Liver (tissue), 9 donors: ENCODE data around the gene CA5A. TPM values are rescaled to one million over a fixed set of nuclear protein-coding genes. Genes with fewer than 3 reads are reported as not detected.

Experiments used
- DNase-seq: peaks from one replicate; pipeline ENCODE4 v3.0.0-alpha.2; 2017; ENCODE audit warnings: low spot score
- H3K27ac ChIP-seq, 2 donors: one replicate each; pipeline ENCODE4 v1.7.0; 2013; ENCODE audit warnings: inconsistent platforms in 2 of 2, low read length in 2 of 2, control low read depth in 1 of 2, low read depth in 1 of 2, mild to moderate bottlenecking in 1 of 2
- H3K27me3 ChIP-seq, 4 donors: one replicate each; pipeline versions ENCODE4 v1.6.1 to v1.7.0; 2013; ENCODE audit warnings: low read length in 3 of 4, inconsistent platforms in 1 of 4, mild to moderate bottlenecking in 1 of 4, moderate library complexity in 1 of 4; ENCODE audit not compliant: control insufficient read depth in 4 of 4, insufficient read depth in 4 of 4
- H3K36me3 ChIP-seq, 4 donors: one replicate each; pipeline versions ENCODE4 v1.6.1 to v1.7.0; 2013; ENCODE audit warnings: low read length in 3 of 4, mild to moderate bottlenecking in 3 of 4, low read depth in 1 of 4, moderate library complexity in 1 of 4; ENCODE audit not compliant: control insufficient read depth in 4 of 4, insufficient read depth in 3 of 4
- H3K4me1 ChIP-seq, 4 donors: one replicate each; pipeline versions ENCODE4 v1.6.1 to v1.7.0; 2013; ENCODE audit warnings: low read length in 3 of 4, mild to moderate bottlenecking in 3 of 4, moderate library complexity in 1 of 4; ENCODE audit not compliant: control insufficient read depth in 4 of 4, insufficient read depth in 4 of 4
- H3K4me3 ChIP-seq, 3 donors: one replicate each; pipeline versions ENCODE4 v1.6.1 to v1.7.0; 2013; ENCODE audit warnings: low read length in 3 of 3, control low read depth in 1 of 3, low read depth in 1 of 3, mild to moderate bottlenecking in 1 of 3
- H3K9ac ChIP-seq, 2 donors: one replicate each; pipeline ENCODE4 v1.7.0; 2013; ENCODE audit warnings: low read length in 2 of 2, mild to moderate bottlenecking in 2 of 2, moderate library complexity in 2 of 2, control low read depth in 1 of 2, low read depth in 1 of 2
- H3K9me3 ChIP-seq, 4 donors: one replicate each; pipeline versions ENCODE4 v1.6.1 to v1.7.0; 2013; ENCODE audit warnings: low read length in 3 of 4; ENCODE audit not compliant: control insufficient read depth in 4 of 4
- EGR1 ChIP-seq, 2 donors: IDR thresholded peaks; 2 replicates each; pipeline ENCODE4 v1.6.1; 2016 to 2018; ENCODE audit warnings: antibody characterized with exemption in 2 of 2, low read depth in 2 of 2
- FOXA2 ChIP-seq: IDR thresholded peaks from 2 replicates; pipeline ENCODE4 v1.6.1; 2016; ENCODE audit warnings: antibody characterized with exemption
- HNF4A ChIP-seq, 2 donors: conservative IDR thresholded peaks; 2 replicates each; pipeline ENCODE4 v1.6.1; 2016; ENCODE audit warnings: antibody characterized with exemption in 2 of 2, mild to moderate bottlenecking in 2 of 2
- HNF4G ChIP-seq: IDR thresholded peaks from 2 replicates; pipeline ENCODE4 v1.6.1; 2016; ENCODE audit warnings: antibody characterized with exemption
- JUND ChIP-seq, 2 donors: IDR thresholded peaks; 2 replicates each; pipeline ENCODE4 v1.6.1; 2016; ENCODE audit warnings: antibody characterized with exemption in 2 of 2
- NR2F2 ChIP-seq: IDR thresholded peaks from 2 replicates; pipeline ENCODE4 v1.6.1; 2016; ENCODE audit warnings: antibody characterized with exemption
- RAD21 ChIP-seq, 2 donors: IDR thresholded peaks; 2 replicates each; pipeline ENCODE4 v1.6.1; 2016; ENCODE audit warnings: antibody characterized with exemption in 2 of 2, mild to moderate bottlenecking in 2 of 2
- RXRA ChIP-seq, 2 donors: IDR thresholded peaks; 2 replicates each; pipeline ENCODE4 v1.6.1; 2017 to 2018; ENCODE audit warnings: antibody characterized with exemption in 2 of 2, mild to moderate bottlenecking in 1 of 2
- SP1 ChIP-seq: IDR thresholded peaks from 2 replicates; pipeline ENCODE4 v1.6.1; 2018; ENCODE audit warnings: antibody characterized with exemption, mild to moderate bottlenecking
- TAF1 ChIP-seq: conservative IDR thresholded peaks from 2 replicates; pipeline ENCODE4 v1.6.1; 2016; ENCODE audit warnings: antibody characterized with exemption, mild to moderate bottlenecking
- YY1 ChIP-seq: IDR thresholded peaks from 2 replicates; pipeline ENCODE4 v1.6.1; 2016; ENCODE audit warnings: antibody characterized with exemption, mild to moderate bottlenecking
- WGBS: extraction: QIAGEN DNeasy Blood & Tissue Kit; methylation state at CpG from one replicate; pipeline ENCODE4 v1.1.7; 2013; 5-methylcytosine and 5-hydroxymethylcytosine counted together
- polyA plus RNA-seq, 2 donors: library from polyadenylated mRNA; stranded (reverse) in 1 of 2; unstranded in 1 of 2; fragments of 200-250 nt in 1 of 2; fragments of >200 nt in 1 of 2; fragmentation: Nextera tagmentation in 1 of 2; extraction: Ambion mirVana in 1 of 2; gene quantifications; one replicate each; pipeline versions ENCODE4 v1.2.1 to v1.2.3, GENCODE V29; 2013 to 2015
- total RNA-seq, 2 donors: library from RNA; depleted of rRNA; stranded (reverse); fragments of >200 nt; gene quantifications; one replicate each; pipeline ENCODE4 v1.2.3, GENCODE V29; 2014
- TF ChIP-seq, protein P1 (sequence below): IDR thresholded peaks from 2 replicates; pipeline ENCODE4 v1.6.1; 2016; ENCODE audit warnings: antibody characterized with exemption
- TF ChIP-seq, protein P2 (sequence below): IDR thresholded peaks from 2 replicates; pipeline ENCODE4 v1.6.1; 2016; ENCODE audit warnings: antibody characterized with exemption, mild to moderate bottlenecking
- TF ChIP-seq, protein P3 (sequence below): IDR thresholded peaks from 2 replicates; pipeline ENCODE4 v1.6.1; 2016; ENCODE audit warnings: antibody characterized with exemption
- TF ChIP-seq, protein P4 (sequence below): fragments of 150-350 bp; IDR thresholded peaks from 2 replicates; pipeline ENCODE4 v1.5.1; 2017; ENCODE audit warnings: improper control_type of control experiment, low read depth, low read length; ENCODE audit not compliant: missing input control
- TF ChIP-seq, protein P5 (sequence below): IDR thresholded peaks from 2 replicates; pipeline ENCODE4 v1.6.1; 2016; ENCODE audit warnings: antibody characterized with exemption
- donor health status: healthy.
- donor health status: healthy.
- donor health status: healthy.
- donor health status: healthy.
- donor health status: healthy.

CA5A gene
- total and polyA plus RNA-seq, 4 donors = 12.3 to 66.8 (median 33.6) TPM

DNA sequence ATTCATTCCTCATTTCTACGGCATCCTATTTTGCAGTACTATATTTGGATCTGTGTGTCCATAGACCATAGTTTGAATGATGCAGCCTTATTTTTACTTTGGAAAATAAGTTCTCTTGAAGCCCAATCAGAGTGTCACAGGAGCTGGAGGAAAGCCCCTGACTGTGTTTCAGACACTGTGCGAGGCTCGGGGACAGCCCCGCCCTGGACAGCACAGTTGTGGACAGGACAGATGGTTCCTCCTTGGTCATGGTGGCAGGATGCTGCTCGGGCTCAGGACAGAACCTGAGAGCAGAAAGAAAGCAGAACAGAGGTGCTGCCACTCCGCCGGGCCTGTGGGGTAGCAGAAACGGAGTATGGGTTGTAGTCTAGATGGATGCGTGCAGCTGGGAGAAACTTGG, 37.8 kb upstream of the CA5A start:
- H3K27ac ChIP-seq = no peak overlapping the region
- no peak overlapping the region for H3K4me3 ChIP-seq
- DNase-seq = no peak
- no peak overlapping the region for H3K9ac ChIP-seq
- H3K36me3 ChIP-seq = peaks cover 0 to 7% (median 1%) of the 10 kb centered on the region in 4 donors
- peaks cover 0 to 3% (median 1%) of the 10 kb centered on the region in 4 donors for H3K4me1 ChIP-seq
- TF ChIP-seq, protein P1, sequence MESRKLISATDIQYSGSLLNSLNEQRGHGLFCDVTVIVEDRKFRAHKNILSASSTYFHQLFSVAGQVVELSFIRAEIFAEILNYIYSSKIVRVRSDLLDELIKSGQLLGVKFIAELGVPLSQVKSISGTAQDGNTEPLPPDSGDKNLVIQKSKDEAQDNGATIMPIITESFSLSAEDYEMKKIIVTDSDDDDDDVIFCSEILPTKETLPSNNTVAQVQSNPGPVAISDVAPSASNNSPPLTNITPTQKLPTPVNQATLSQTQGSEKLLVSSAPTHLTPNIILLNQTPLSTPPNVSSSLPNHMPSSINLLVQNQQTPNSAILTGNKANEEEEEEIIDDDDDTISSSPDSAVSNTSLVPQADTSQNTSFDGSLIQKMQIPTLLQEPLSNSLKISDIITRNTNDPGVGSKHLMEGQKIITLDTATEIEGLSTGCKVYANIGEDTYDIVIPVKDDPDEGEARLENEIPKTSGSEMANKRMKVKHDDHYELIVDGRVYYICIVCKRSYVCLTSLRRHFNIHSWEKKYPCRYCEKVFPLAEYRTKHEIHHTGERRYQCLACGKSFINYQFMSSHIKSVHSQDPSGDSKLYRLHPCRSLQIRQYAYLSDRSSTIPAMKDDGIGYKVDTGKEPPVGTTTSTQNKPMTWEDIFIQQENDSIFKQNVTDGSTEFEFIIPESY = no peak
- TF ChIP-seq FOXA2 = no peak
- no peak for TF ChIP-seq NR2F2
- TF ChIP-seq, protein P2, sequence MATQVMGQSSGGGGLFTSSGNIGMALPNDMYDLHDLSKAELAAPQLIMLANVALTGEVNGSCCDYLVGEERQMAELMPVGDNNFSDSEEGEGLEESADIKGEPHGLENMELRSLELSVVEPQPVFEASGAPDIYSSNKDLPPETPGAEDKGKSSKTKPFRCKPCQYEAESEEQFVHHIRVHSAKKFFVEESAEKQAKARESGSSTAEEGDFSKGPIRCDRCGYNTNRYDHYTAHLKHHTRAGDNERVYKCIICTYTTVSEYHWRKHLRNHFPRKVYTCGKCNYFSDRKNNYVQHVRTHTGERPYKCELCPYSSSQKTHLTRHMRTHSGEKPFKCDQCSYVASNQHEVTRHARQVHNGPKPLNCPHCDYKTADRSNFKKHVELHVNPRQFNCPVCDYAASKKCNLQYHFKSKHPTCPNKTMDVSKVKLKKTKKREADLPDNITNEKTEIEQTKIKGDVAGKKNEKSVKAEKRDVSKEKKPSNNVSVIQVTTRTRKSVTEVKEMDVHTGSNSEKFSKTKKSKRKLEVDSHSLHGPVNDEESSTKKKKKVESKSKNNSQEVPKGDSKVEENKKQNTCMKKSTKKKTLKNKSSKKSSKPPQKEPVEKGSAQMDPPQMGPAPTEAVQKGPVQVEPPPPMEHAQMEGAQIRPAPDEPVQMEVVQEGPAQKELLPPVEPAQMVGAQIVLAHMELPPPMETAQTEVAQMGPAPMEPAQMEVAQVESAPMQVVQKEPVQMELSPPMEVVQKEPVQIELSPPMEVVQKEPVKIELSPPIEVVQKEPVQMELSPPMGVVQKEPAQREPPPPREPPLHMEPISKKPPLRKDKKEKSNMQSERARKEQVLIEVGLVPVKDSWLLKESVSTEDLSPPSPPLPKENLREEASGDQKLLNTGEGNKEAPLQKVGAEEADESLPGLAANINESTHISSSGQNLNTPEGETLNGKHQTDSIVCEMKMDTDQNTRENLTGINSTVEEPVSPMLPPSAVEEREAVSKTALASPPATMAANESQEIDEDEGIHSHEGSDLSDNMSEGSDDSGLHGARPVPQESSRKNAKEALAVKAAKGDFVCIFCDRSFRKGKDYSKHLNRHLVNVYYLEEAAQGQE = no peak
- TF ChIP-seq YY1 = no peak
- no peak for TF ChIP-seq RAD21 (IDR thresholded peaks at IDR 0.05)
- TF ChIP-seq, protein P3, sequence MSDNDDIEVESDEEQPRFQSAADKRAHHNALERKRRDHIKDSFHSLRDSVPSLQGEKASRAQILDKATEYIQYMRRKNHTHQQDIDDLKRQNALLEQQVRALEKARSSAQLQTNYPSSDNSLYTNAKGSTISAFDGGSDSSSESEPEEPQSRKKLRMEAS = no peak
- TF ChIP-seq RXRA (IDR thresholded peaks at IDR 0.05) = no peak
- TF ChIP-seq HNF4A (conservative IDR thresholded peaks at IDR 0.05) = no peak
- TF ChIP-seq, protein P4, sequence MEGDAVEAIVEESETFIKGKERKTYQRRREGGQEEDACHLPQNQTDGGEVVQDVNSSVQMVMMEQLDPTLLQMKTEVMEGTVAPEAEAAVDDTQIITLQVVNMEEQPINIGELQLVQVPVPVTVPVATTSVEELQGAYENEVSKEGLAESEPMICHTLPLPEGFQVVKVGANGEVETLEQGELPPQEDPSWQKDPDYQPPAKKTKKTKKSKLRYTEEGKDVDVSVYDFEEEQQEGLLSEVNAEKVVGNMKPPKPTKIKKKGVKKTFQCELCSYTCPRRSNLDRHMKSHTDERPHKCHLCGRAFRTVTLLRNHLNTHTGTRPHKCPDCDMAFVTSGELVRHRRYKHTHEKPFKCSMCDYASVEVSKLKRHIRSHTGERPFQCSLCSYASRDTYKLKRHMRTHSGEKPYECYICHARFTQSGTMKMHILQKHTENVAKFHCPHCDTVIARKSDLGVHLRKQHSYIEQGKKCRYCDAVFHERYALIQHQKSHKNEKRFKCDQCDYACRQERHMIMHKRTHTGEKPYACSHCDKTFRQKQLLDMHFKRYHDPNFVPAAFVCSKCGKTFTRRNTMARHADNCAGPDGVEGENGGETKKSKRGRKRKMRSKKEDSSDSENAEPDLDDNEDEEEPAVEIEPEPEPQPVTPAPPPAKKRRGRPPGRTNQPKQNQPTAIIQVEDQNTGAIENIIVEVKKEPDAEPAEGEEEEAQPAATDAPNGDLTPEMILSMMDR = no peak
- no peak for TF ChIP-seq JUND (IDR thresholded peaks at IDR 0.05)
- no peak for TF ChIP-seq SP1
- no peak for TF ChIP-seq TAF1
- no peak for TF ChIP-seq HNF4G
- no peak for TF ChIP-seq EGR1 (IDR thresholded peaks at IDR 0.05; ENCODE audit: low read depth in 2 of 2)
- TF ChIP-seq, protein P5, sequence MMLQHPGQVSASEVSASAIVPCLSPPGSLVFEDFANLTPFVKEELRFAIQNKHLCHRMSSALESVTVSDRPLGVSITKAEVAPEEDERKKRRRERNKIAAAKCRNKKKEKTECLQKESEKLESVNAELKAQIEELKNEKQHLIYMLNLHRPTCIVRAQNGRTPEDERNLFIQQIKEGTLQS = no peak
- H3K27me3 ChIP-seq = no peaks in the 10 kb centered on the region
- WGBS = 78% methylated on average over 9 of the region's 9 CpGs
- peaks cover 2 to 6% (median 4%) of the 10 kb centered on the region in 4 donors for H3K9me3 ChIP-seq

DNA sequence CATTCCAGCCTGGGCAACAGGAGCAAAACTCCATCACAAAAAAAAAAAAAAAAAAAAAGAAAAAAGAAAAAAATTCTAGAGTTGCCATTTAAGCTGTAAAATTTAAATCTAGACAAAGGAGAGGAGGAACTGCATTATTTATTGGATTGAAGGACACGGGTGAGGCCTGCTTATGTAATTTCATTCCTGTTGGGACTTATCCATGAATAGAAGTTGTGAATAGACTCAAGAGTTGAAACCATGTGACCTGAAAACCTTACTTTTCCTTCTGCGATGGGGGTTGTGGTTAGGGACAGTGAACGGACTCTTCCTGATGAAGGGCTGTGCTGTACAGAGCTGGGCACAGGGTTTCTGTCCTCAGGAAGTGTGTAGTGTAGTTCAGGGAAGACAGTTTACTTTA, 37.4 kb upstream of the CA5A start:
- no peak overlapping the region for H3K4me3 ChIP-seq
- TF ChIP-seq, protein P5 = no peak
- TF ChIP-seq SP1 = no peak
- TF ChIP-seq, protein P2 = no peak
- no peak for TF ChIP-seq EGR1 (IDR thresholded peaks at IDR 0.05; ENCODE audit: low read depth in 2 of 2)
- TF ChIP-seq, protein P3 = no peak
- no peaks in the 10 kb centered on the region for H3K4me1 ChIP-seq
- peaks cover 0 to 7% (median 1%) of the 10 kb centered on the region in 4 donors for H3K36me3 ChIP-seq
- DNase-seq = no peak
- H3K27ac ChIP-seq = no peak overlapping the region
- WGBS = 93% methylated on average over 3 of the region's 3 CpGs
- H3K27me3 ChIP-seq = no peaks in the 10 kb centered on the region
- H3K9me3 ChIP-seq = peaks cover 2 to 6% (median 4%) of the 10 kb centered on the region in 4 donors
- no peak overlapping the region for H3K9ac ChIP-seq
